ENCODE measurements around the gene TRIM72. TPM values are rescaled to one million over a fixed set of nuclear protein-coding genes. Genes with fewer than 3 reads are reported as not detected.

The TRIM72 gene
- total and polyA plus RNA-seq, 2 donors (not counting 3 experiments of a cell fraction or from before 2014, with no cell fraction given) = not detected

DNA sequence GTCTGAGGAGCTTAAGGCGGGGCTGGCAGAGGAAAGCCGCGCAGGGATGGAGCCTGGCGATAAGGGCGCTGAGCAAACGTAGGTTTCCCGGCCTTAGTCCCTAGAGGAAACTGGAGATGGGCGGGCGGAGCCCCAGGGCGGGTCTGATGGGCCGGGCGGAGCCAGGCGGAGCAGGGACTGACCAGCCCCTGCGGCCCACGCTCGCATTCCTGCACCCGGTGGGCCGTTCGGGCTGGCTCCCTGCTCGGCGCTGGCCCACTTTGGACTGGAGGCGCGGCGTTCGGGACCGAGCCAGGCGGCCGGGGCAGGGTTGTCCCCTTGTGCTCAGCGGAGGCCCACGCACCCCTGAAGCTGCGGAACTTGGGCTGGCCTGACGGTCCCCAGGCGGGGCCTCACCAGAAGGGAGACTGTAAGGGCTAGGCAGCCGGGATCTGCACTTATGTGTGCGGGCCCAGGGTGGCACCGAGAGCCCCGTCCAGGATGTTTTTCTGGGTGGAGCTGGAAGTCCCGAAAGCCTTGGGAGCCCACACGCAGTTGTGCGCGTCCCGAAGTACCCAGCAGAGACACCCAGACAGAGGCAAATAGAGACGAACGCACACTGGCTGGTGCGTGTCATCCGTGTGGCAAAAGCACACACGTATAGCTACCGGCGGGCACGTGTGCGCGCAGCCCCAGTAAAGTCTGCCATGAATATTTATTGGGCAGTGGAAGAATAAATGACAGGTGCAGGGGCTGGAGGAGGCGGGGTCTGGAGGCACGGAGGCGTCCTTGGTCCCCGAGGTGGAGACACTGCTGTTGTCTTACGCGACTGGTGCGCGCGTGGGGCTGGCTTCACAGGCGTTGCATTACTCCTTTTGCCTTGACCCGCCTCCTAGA lies 1.6 kb downstream of the TRIM72 start:
- H4K20me1 ChIP-seq (replicated peaks; ENCODE audit: control insufficient read depth, extremely low read depth, insufficient read depth, low read length) = no peaks in the 10 kb centered on the region
- H2AFZ ChIP-seq (ENCODE audit: low read depth, low read length) = peak overlapping the region; percentile 42
- no peaks in the 10 kb centered on the region for H3K9me1 ChIP-seq (replicated peaks; ENCODE audit: control insufficient read depth, extremely low read depth, insufficient read depth, low read length)
- TF ChIP-seq POLR2A (IDR thresholded peaks at IDR 0.05; ENCODE audit: low read depth, low read length) (no peak), MYC (IDR thresholded peaks at IDR 0.05; ENCODE audit: low read depth, low read length) (no peak), EZH2 (IDR thresholded peaks at IDR 0.05; ENCODE audit: borderline replicate concordance, low read depth, low read length, severe bottlenecking) (peak; percentile 73)
- no peaks in the 10 kb centered on the region for H3K4me1 ChIP-seq (ENCODE audit: control insufficient read depth, extremely low read depth, insufficient read depth, low read length)
- no peak for FAIRE-seq
- dilution Hi-C loops (cut with MboI; ENCODE audit: extremely low pct_ligation_motif_present, low sequenced_read_pairs) (no loop called here), intact Hi-C loops (cut with micrococcal nuclease) (no loop called here)
- H3K9me3 ChIP-seq (replicated peaks; ENCODE audit: control insufficient read depth, insufficient read depth, low read length) = no peaks in the 10 kb centered on the region
- H3K36me3 ChIP-seq (ENCODE audit: control insufficient read depth in 2 of 2, extremely low read depth in 1 of 2, insufficient read depth in 2 of 2, low read length in 2 of 2) = no peaks in the 10 kb centered on the region
- BruUV-seq (replicated peaks) = no TSS peak
- H3K27me3 ChIP-seq (ENCODE audit: control insufficient read depth in 2 of 2, insufficient read depth in 2 of 2, low read length in 2 of 2) = peaks cover 28 to 34% of the 10 kb centered on the region in 2 experiments
- no peak overlapping the region for H3K9ac ChIP-seq (replicated peaks; ENCODE audit: extremely low read depth, insufficient read depth, low read length)
- no peaks in the 10 kb centered on the region for H3K79me2 ChIP-seq (ENCODE audit: control insufficient read depth, insufficient read depth, low read length)
- ChIA-PET POLR2A (interaction anchor here (1.6 kb wide), 1 partner anchor 15 kb away, joined by 5 read pairs; no protein-coding TSS in a partner anchor), CTCF (interaction anchor here (0.6 to 2.2 kb wide), 5 partner anchors 8 to 168 kb away, joined by 3 to 6 read pairs (median 4); partner anchors contain the start of gene PYCARD)
- no peak overlapping the region for H3K27ac ChIP-seq (ENCODE audit: insufficient read depth, low read depth, low read length)
- H3K4me2 ChIP-seq (ENCODE audit: insufficient read depth, low read length) = peak overlapping the region; percentile 23
- peak; percentile 21 for DNase-seq (ENCODE audit: low read depth, low spot score)
- H3K4me3 ChIP-seq (replicated peaks in 1 of 3; ENCODE audit: insufficient read depth in 1 of 3, low read depth in 1 of 3, low read length in 3 of 3) = peak overlapping the region in 1 of 3 experiments; percentile 12

GRCh38 chr16:31216422-31217135 lies 2.7 kb downstream of the TRIM72 start, which contains the start of gene PYDC1:
TSS of gene PYDC1 (minus strand) at chr16:31217135. CDS start at chr16:31217028, 107 bp downstream.
- intact Hi-C loops (cut with micrococcal nuclease) (no loop called here), dilution Hi-C loops (cut with MboI; ENCODE audit: extremely low pct_ligation_motif_present, low sequenced_read_pairs) (no loop called here)
- Histone ChIP-seq H3K9me3 (replicated peaks; ENCODE audit: control insufficient read depth, insufficient read depth, low read length) (no peaks in the 10 kb centered on the region), H4K20me1 (replicated peaks; ENCODE audit: control insufficient read depth, extremely low read depth, insufficient read depth, low read length) (no peaks in the 10 kb centered on the region), H3K79me2 (ENCODE audit: control insufficient read depth, insufficient read depth, low read length) (no peaks in the 10 kb centered on the region), H3K4me1 (ENCODE audit: control insufficient read depth, extremely low read depth, insufficient read depth, low read length) (no peaks in the 10 kb centered on the region), H3K4me3 (replicated peaks in 1 of 3; ENCODE audit: insufficient read depth in 1 of 3, low read depth in 1 of 3, low read length in 3 of 3) (no peak within 1 kb of the TSS), H3K4me2 (ENCODE audit: insufficient read depth, low read length) (no peak within 1 kb of the TSS), H3K36me3 (ENCODE audit: control insufficient read depth in 2 of 2, extremely low read depth in 1 of 2, insufficient read depth in 2 of 2, low read length in 2 of 2) (no peaks in the 10 kb centered on the region), H3K9ac (replicated peaks; ENCODE audit: extremely low read depth, insufficient read depth, low read length) (no peak within 1 kb of the TSS), H3K27me3 (ENCODE audit: control insufficient read depth in 2 of 2, insufficient read depth in 2 of 2, low read length in 2 of 2) (peaks cover 28 to 34% of the 10 kb centered on the region in 2 experiments), H2AFZ (ENCODE audit: low read depth, low read length) (no peak within 1 kb of the TSS), H3K27ac (ENCODE audit: insufficient read depth, low read depth, low read length) (no peak within 1 kb of the TSS), H3K9me1 (replicated peaks; ENCODE audit: control insufficient read depth, extremely low read depth, insufficient read depth, low read length) (no peaks in the 10 kb centered on the region)
- ChIA-PET POLR2A (interaction anchor here (1.6 kb wide), 1 partner anchor 16 kb away, joined by 5 read pairs; no protein-coding TSS in a partner anchor), CTCF (interaction anchor here (1.5 kb wide), 1 partner anchor 9 kb away, joined by 5 read pairs; no protein-coding TSS in a partner anchor)
- FAIRE-seq = no peak
- no peak for DNase-seq (ENCODE audit: low read depth, low spot score)
- BruUV-seq (replicated peaks) = no TSS peak
- no peak for TF ChIP-seq POLR2A (IDR thresholded peaks at IDR 0.05; ENCODE audit: low read depth, low read length)
- peak; percentile 85 for TF ChIP-seq EZH2 (IDR thresholded peaks at IDR 0.05; ENCODE audit: borderline replicate concordance, low read depth, low read length, severe bottlenecking)
- TF ChIP-seq, protein P1, sequence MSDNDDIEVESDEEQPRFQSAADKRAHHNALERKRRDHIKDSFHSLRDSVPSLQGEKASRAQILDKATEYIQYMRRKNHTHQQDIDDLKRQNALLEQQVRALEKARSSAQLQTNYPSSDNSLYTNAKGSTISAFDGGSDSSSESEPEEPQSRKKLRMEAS (IDR thresholded peaks at IDR 0.05; ENCODE audit: insufficient read depth, insufficient read length) = no peak
- TF ChIP-seq POLR2AphosphoS5 (IDR thresholded peaks at IDR 0.05; ENCODE audit: insufficient read depth, low read depth, low read length) = no peak

Measured in endothelial cell of umbilical vein (primary cell).